ENCODE data around the gene TANGO6.
A peak's percentile ranks its signal among the peaks of the same experiment; 100 is the strongest.

Gene TANGO6

GRCh38 chr16:68900009-68900408 lies 56.7 kb downstream of the TANGO6 start:
- Histone ChIP-seq H3K27me3 (no peaks in the 10 kb centered on the region), H3K4me3 (no peak overlapping the region), H3K4me1 (peaks cover 0 to 11% (median 3%) of the 10 kb centered on the region in 4 donors), H3K36me3 (peaks cover 0 to 5% (median 5%) of the 10 kb centered on the region in 3 donors), H3K27ac (no peak overlapping the region), H3K9me3 (no peaks in the 10 kb centered on the region)
- intact Hi-C loops (cut with DNase I; ENCODE audit: low total_unique reads): no loop called here
- DNase-seq: no peak
- TF ChIP-seq CTCF (IDR thresholded peaks at IDR 0.05): no peak

- no peak for DNase-seq
- TF ChIP-seq CTCF (IDR thresholded peaks at IDR 0.05): peak in 1 of 2 experiments; percentile 30
- H3K4me3 ChIP-seq: no peak overlapping the region
- H3K4me1 ChIP-seq: peaks cover 0 to 11% (median 3%) of the 10 kb centered on the region in 4 donors
- no peak overlapping the region for H3K27ac ChIP-seq
- H3K9me3 ChIP-seq: no peaks in the 10 kb centered on the region
- intact Hi-C loops (cut with DNase I; ENCODE audit: low total_unique reads): no loop called here
- H3K27me3 ChIP-seq: no peaks in the 10 kb centered on the region
- peaks cover under 1 to 5% (median 5%) of the 10 kb centered on the region in 3 donors for H3K36me3 ChIP-seq
These were observed 59.0 kb downstream of the TANGO6 start for GRCh38 chr16:68902003-68902968.

- H3K4me3 ChIP-seq: no peak overlapping the region
- no peaks in the 10 kb centered on the region for H3K27me3 ChIP-seq
- intact Hi-C loops (cut with DNase I; ENCODE audit: low total_unique reads): no loop called here
- H3K9me3 ChIP-seq: no peaks in the 10 kb centered on the region
- H3K27ac ChIP-seq: no peak overlapping the region
- peaks cover 6 to 8% (median 6%) of the 10 kb centered on the region in 3 donors for H3K36me3 ChIP-seq
- DNase-seq: no peak
- peaks cover 0 to 11% (median 3%) of the 10 kb centered on the region in 4 donors for H3K4me1 ChIP-seq
- no peak for TF ChIP-seq CTCF (IDR thresholded peaks at IDR 0.05)
These were observed 59.6 kb downstream of the TANGO6 start for GRCh38 chr16:68902969-68903345.

GRCh38 chr16:68907297-68907696 lies 64.0 kb downstream of the TANGO6 start:
- intact Hi-C loops (cut with DNase I; ENCODE audit: low total_unique reads): no loop called here
- H3K27ac ChIP-seq: no peak overlapping the region

GRCh38 chr16:68907781-68908181 lies 64.5 kb downstream of the TANGO6 start:
- H3K4me1 ChIP-seq: no peaks in the 10 kb centered on the region
- intact Hi-C loops (cut with DNase I; ENCODE audit: low total_unique reads): no loop called here
- TF ChIP-seq CTCF (IDR thresholded peaks at IDR 0.05): no peak
- no peak for DNase-seq
- H3K9me3 ChIP-seq: no peaks in the 10 kb centered on the region
- H3K27me3 ChIP-seq: no peaks in the 10 kb centered on the region
- H3K36me3 ChIP-seq: peaks cover 33 to 41% (median 34%) of the 10 kb centered on the region in 3 donors
- H3K27ac ChIP-seq: no peak overlapping the region
- no peak overlapping the region for H3K4me3 ChIP-seq

More at GRCh38 chr16:68907297-68907696, 64.0 kb downstream of the TANGO6 start:
- no peaks in the 10 kb centered on the region for H3K27me3 ChIP-seq
- no peak overlapping the region for H3K4me3 ChIP-seq
- DNase-seq: no peak
- H3K4me1 ChIP-seq: peaks cover 0 to 2% (median under 1%) of the 10 kb centered on the region in 4 donors
- H3K36me3 ChIP-seq: peaks cover 30 to 39% (median 34%) of the 10 kb centered on the region in 3 donors
- no peak for TF ChIP-seq CTCF (IDR thresholded peaks at IDR 0.05)
- no peaks in the 10 kb centered on the region for H3K9me3 ChIP-seq
